ENCODE measurements around the gene ST7L. TPM values are rescaled to one million over a fixed set of nuclear protein-coding genes. Genes with fewer than 3 reads are reported as not detected.
"Not testable (repeated sequence)": the region's sequence is repeated elsewhere in the genome, so short reads cannot be mapped to it uniquely, and the experiment has no call there.

ST7L gene
- total and polyA plus RNA-seq, 11 donors, result 6.9 to 20.3 (median 13.7) TPM

DNA sequence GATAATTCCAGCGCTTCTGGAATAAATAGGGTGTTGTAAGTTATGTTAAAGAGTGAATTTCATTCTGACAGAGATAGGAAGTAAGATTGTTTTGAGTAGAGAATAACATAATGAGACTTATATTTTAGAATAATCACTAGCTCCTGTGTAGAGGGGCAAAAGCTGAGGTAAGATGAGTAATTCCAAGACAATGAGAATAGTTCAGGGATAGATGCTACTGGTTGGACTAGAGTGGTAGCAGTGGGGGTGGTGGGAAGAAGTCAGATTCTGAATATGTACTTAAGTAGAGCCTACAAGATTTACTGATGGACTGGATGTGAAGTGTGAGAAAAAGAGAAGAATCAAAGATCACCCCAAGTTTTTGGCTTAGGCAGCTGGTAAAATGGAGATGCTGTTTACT, 32.3 kb upstream of the ST7L start:
- ATAC-seq, result no peak
- Histone ChIP-seq H3K9me3 (no peaks in the 10 kb centered on the region), H3K27me3 (no peaks in the 10 kb centered on the region), H3K27ac (no peak overlapping the region), H3K4me3 (no peak overlapping the region), H3K36me3 (peaks cover 0 to 93% (median 89%) of the 10 kb centered on the region in 9 donors), H3K4me1 (no peaks in the 10 kb centered on the region)
- 97 to 100% (median 99%) methylated on average over 1 of the region's 1 CpG for WGBS, 4 donors
- TF ChIP-seq, protein P1, sequence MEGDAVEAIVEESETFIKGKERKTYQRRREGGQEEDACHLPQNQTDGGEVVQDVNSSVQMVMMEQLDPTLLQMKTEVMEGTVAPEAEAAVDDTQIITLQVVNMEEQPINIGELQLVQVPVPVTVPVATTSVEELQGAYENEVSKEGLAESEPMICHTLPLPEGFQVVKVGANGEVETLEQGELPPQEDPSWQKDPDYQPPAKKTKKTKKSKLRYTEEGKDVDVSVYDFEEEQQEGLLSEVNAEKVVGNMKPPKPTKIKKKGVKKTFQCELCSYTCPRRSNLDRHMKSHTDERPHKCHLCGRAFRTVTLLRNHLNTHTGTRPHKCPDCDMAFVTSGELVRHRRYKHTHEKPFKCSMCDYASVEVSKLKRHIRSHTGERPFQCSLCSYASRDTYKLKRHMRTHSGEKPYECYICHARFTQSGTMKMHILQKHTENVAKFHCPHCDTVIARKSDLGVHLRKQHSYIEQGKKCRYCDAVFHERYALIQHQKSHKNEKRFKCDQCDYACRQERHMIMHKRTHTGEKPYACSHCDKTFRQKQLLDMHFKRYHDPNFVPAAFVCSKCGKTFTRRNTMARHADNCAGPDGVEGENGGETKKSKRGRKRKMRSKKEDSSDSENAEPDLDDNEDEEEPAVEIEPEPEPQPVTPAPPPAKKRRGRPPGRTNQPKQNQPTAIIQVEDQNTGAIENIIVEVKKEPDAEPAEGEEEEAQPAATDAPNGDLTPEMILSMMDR (IDR thresholded peaks at IDR 0.05), result no peak
- no peak for DNase-seq
- intact Hi-C loops (cut with DNase I), result no loop called here

DNA sequence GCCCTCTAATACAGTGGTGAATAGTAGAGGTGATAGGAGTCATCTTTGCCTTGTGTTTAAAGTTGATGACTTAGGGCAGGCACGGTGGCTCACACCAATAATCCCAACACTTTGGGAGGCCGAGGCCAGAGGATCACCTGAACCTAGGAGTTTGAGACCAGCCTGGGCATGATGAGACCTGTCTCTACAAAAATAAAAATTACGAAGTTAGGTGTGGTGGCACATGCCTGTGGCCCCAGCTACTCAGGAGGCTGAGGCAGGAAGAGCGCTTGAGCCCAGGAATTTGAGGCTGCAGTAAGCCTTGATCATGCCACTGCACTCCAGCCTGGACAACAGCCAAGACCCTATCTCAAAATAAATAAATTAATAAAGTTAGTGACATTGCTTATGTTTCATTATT, 27.3 kb upstream of the ST7L start:
- TF ChIP-seq, protein P1 (IDR thresholded peaks at IDR 0.05), result no peak
- TF ChIP-seq POLR2A (IDR thresholded peaks at IDR 0.05), result no peak
- no peak for DNase-seq
- H3K4me3 ChIP-seq, result no peak overlapping the region
- H3K36me3 ChIP-seq, result peaks cover 0 to 64% (median 54%) of the 10 kb centered on the region in 9 donors
- H3K9me3 ChIP-seq, result no peaks in the 10 kb centered on the region
- peaks cover 0 to 5% (median 0%) of the 10 kb centered on the region in 12 donors for H3K4me1 ChIP-seq
- intact Hi-C loops (cut with DNase I), result no loop called here
- no peak overlapping the region for H3K27ac ChIP-seq
- no peaks in the 10 kb centered on the region for H3K27me3 ChIP-seq
- no peak for ATAC-seq
- 93 to 99% (median 95%) methylated on average over 4 of the region's 4 CpGs for WGBS, 4 donors

DNA sequence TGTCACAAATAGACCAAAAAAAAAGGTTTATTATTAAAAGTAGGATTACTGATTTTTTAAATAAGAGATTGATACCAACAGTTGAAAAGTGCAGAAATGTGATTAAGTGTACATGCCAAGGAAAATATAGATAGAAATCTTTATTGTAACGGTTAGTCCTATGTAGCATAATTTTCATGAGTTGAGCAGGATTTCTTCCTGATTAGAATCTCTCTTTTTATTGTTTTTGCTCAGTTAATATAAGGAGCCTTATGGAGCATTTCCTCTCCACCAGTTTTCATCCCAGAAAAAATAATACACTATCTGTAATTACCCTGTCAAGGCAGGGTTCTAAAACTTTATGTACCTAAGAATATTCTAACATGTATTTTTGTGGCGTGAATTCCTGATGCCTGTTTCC, 24.1 kb upstream of the ST7L start:
- Histone ChIP-seq H3K4me3 (no peak overlapping the region), H3K9me3 (no peaks in the 10 kb centered on the region), H3K4me1 (peaks cover 0 to 10% (median 4%) of the 10 kb centered on the region in 12 donors), H3K36me3 (peaks cover 0 to 33% (median 22%) of the 10 kb centered on the region in 9 donors), H3K27ac (no peak overlapping the region), H3K27me3 (no peaks in the 10 kb centered on the region)
- 74 to 80% (median 77%) methylated on average over 2 of the region's 2 CpGs for WGBS, 4 donors
- DNase-seq (no peak), ATAC-seq (no peak)
- intact Hi-C loops (cut with DNase I), result no loop called here
- no peak for TF ChIP-seq POLR2A (IDR thresholded peaks at IDR 0.05)
- TF ChIP-seq, protein P1 (IDR thresholded peaks at IDR 0.05), result no peak

DNA sequence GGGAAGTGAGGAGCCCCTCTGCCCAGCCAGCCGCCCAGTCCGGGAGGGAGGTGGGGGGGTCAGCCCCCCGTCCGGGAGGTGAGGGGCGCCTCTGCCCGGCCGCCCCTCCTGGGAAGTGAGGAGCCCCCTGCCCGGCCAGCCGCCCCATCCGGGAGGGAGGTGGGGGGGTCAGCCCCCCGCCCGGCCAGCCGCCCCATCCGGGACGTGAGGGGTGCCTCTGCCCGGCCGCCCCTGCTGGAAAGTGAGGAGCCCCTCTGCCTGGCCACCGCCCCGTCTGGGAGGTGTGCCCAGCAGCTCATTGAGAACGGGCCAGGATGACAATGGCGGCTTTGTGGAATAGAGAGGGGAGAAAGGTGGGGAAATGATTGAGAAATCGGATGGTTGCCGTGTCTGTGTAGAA, 21.5 kb upstream of the ST7L start:
- DNase-seq; ATAC-seq; intact Hi-C loops (cut with DNase I); H3K27ac ChIP-seq; H3K9me3 ChIP-seq; H3K27me3 ChIP-seq; H3K4me3 ChIP-seq: not testable (repeated sequence)
- 92 to 95% (median 93%) methylated on average over 11 to 23 of the region's 23 CpGs for WGBS, 4 donors
- Histone ChIP-seq H3K36me3 (peaks cover 0 to 29% (median 12%) of the 10 kb centered on the region in 9 donors), H3K4me1 (peaks cover 4 to 34% (median 19%) of the 10 kb centered on the region in 12 donors)

DNA sequence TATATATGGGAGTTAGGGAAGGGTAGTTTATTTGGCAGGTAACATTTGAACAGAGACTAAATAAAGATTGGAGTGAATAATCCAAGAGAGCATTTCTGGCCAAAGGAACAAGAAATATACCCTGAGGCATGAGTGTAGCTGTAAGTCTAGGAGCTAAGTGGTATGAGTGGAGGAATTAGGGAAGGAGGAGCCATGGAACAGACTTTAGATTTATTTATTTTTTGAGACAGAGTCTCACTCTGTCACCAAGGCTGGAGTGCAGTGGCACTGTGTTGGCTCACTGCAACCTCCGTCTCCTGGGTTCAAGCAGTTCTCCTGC, 19.1 kb upstream of the ST7L start:
- no peak for TF ChIP-seq POLR2A (IDR thresholded peaks at IDR 0.05)
- TF ChIP-seq, protein P1 (IDR thresholded peaks at IDR 0.05), result no peak
- no peak for DNase-seq
- intact Hi-C loops (cut with DNase I), result no loop called here
- WGBS, 4 donors, result 82 to 100% (median 94%) methylated on average over 1 of the region's 1 CpG
- no peak for ATAC-seq
- Histone ChIP-seq H3K4me1 (peaks cover 8 to 58% (median 31%) of the 10 kb centered on the region in 12 donors), H3K9me3 (no peaks in the 10 kb centered on the region), H3K4me3 (no peak overlapping the region), H3K27me3 (no peaks in the 10 kb centered on the region), H3K36me3 (peaks cover 0 to 15% (median 0%) of the 10 kb centered on the region in 9 donors), H3K27ac (no peak overlapping the region)

Measured in heart left ventricle (tissue), 16 donors.